PFSK-1 (cell line): Measurements from ENCODE around the gene ABCC3.

Experiments used
- FOXP2 ChIP-seq: optimal IDR thresholded peaks from 2 replicates; pipeline ENCODE3; 2011; ENCODE audit warnings: borderline replicate concordance, control low read depth, inconsistent platforms; ENCODE audit not compliant: insufficient read depth; ENCODE audit errors: extremely low read length, extremely low read depth
- POLR2AphosphoS5 ChIP-seq: IDR thresholded peaks from 2 replicates; pipeline ENCODE4 v1.6.1; 2012; ENCODE audit warnings: low read depth, mild to moderate bottlenecking, control low read depth, low read length, moderate library complexity
- REST ChIP-seq, 2 experiments: IDR thresholded peaks; 2 replicates each; pipeline versions ENCODE4 v1.6.1 to v1.8.0; 2011 to 2012; ENCODE audit warnings: low read depth in 2 of 2, low read length in 2 of 2, control low read depth in 1 of 2, inconsistent platforms in 1 of 2, mild to moderate bottlenecking in 1 of 2, moderate library complexity in 1 of 2; ENCODE audit not compliant: insufficient read depth in 1 of 2
- SIN3A ChIP-seq: IDR thresholded peaks from 2 replicates; pipeline ENCODE4 v1.6.1; 2012; ENCODE audit warnings: mild to moderate bottlenecking, low read length, moderate library complexity, borderline replicate concordance; ENCODE audit not compliant: insufficient read depth
- TAF1 ChIP-seq: IDR thresholded peaks from 2 replicates; pipeline ENCODE4 v1.6.1; 2012; ENCODE audit warnings: low read length, control low read depth, borderline replicate concordance; ENCODE audit not compliant: insufficient read depth

The ABCC3 gene

GRCh38 chr17:50615828-50616227 lies 18.9 kb upstream of the ABCC3 start:
- TF ChIP-seq TAF1 (no peak), POLR2AphosphoS5 (no peak), REST (IDR thresholded peaks at IDR 0.05; ENCODE audit: insufficient read depth in 1 of 2, low read depth in 2 of 2, low read length in 2 of 2) (no peak)

DNA sequence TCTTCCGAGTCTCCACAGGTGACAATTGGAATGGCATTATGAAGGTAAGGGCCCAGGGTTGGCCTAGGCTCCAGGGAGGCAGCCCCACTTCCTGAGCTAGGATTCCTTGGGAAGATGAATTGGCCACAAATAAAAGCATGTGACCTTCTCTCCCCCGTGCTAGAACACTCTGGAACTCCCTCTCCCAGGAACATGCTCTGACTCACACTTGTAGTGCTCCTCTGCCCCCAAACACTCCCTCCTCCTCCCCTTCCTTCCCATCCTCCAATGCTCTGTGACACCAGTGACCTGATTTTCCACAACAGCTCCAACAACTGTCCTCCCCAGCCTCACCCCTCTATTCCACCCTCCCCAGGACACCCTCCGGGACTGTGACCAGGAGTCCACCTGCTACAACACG lies 16.4 kb upstream of the ABCC3 start:
- TF ChIP-seq SIN3A = no peak
- TF ChIP-seq TAF1 = no peak
- no peak for TF ChIP-seq POLR2AphosphoS5
- TF ChIP-seq FOXP2 = no peak
- TF ChIP-seq REST (IDR thresholded peaks at IDR 0.05; ENCODE audit: insufficient read depth in 1 of 2, low read depth in 2 of 2, low read length in 2 of 2) = no peak

DNA sequence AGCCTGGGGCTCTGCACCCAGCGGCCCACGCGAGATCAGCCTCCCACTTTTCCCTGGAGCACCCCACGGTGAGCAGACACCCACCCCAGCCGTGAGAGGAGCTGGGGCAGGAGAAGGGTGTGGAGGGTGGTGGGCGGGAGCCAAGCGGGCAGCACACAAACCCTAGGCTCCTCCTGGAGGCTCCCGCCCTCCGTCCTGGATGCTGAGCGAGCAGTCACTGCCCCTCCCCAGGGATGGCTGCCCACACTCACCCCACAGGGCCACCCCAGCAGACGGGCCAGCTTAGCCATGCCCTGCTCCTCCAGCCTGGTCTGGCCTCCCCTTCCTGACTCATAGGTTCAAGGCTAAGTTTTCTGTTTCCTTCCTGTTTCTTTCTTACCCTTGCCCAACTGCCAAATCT lies 15.7 kb upstream of the ABCC3 start:
- TF ChIP-seq SIN3A (no peak), TAF1 (no peak)

- TF ChIP-seq POLR2AphosphoS5 = no peak
- TF ChIP-seq REST (IDR thresholded peaks at IDR 0.05; ENCODE audit: insufficient read depth in 1 of 2, low read depth in 2 of 2, low read length in 2 of 2) = no peak
- no peak for TF ChIP-seq FOXP2
- no peak for TF ChIP-seq SIN3A
- no peak for TF ChIP-seq TAF1
Observed at GRCh38 chr17:50619489-50619888, 15.2 kb upstream of the ABCC3 start.

- TF ChIP-seq FOXP2 (no peak), SIN3A (no peak), REST (IDR thresholded peaks at IDR 0.05; ENCODE audit: insufficient read depth in 1 of 2, low read depth in 2 of 2, low read length in 2 of 2) (no peak), TAF1 (no peak), POLR2AphosphoS5 (no peak)
Observed at GRCh38 chr17:50620237-50620636, 14.4 kb upstream of the ABCC3 start.
